Activated T-cell treated with anti-CD3 and anti-CD28 coated beads, Interleukin-2, amount 50 U/mL, for 24 hours (primary cell): ENCODE data around the gene TBC1D21.

Experiments
- DNase-seq: peaks from one replicate; pipeline ENCODE4 v3.0.0-alpha.2; 2020
- H3K27ac Mint-ChIP-seq: 2 replicates; pipeline ENCODE4 v1.8.0; 2020; ENCODE audit warnings: mild to moderate bottlenecking, mixed read lengths
- H3K27me3 Mint-ChIP-seq: 2 replicates; pipeline ENCODE4 v1.8.0; 2020; ENCODE audit warnings: mixed read lengths
- H3K36me3 Mint-ChIP-seq: 2 replicates; pipeline ENCODE4 v1.8.0; 2020; ENCODE audit warnings: low read depth, mixed read lengths
- H3K4me1 Mint-ChIP-seq: 2 replicates; pipeline ENCODE4 v1.8.0; 2020; ENCODE audit warnings: low read depth, mixed read lengths
- H3K4me3 Mint-ChIP-seq: 2 replicates; pipeline ENCODE4 v1.8.0; 2020; ENCODE audit warnings: mild to moderate bottlenecking, moderate library complexity, mixed read lengths
- H3K9me3 Mint-ChIP-seq: 2 replicates; pipeline ENCODE4 v1.8.0; 2020; ENCODE audit warnings: mixed read lengths

The TBC1D21 gene

GRCh38 chr15:73869216-73869995 is 4.0 kb upstream of the TBC1D21 start:
- peaks cover 64% of the 10 kb centered on the region for H3K27me3 Mint-ChIP-seq
- no peak overlapping the region for H3K27ac Mint-ChIP-seq
- H3K4me1 Mint-ChIP-seq = peaks cover 6% of the 10 kb centered on the region
- H3K4me3 Mint-ChIP-seq = no peak overlapping the region
- H3K9me3 Mint-ChIP-seq = no peaks in the 10 kb centered on the region
- H3K36me3 Mint-ChIP-seq = no peaks in the 10 kb centered on the region
- no peak for DNase-seq

GRCh38 chr15:73870700-73871408 is 2.5 kb upstream of the TBC1D21 start:
- Mint-ChIP-seq H3K27ac (no peak overlapping the region), H3K9me3 (no peaks in the 10 kb centered on the region), H3K27me3 (peaks cover 61% of the 10 kb centered on the region)

GRCh38 chr15:73872346-73872745 is 1.0 kb upstream of the TBC1D21 start:
- no peak overlapping the region for H3K27ac Mint-ChIP-seq
- no peaks in the 10 kb centered on the region for H3K9me3 Mint-ChIP-seq
- no peaks in the 10 kb centered on the region for H3K4me1 Mint-ChIP-seq
- DNase-seq = no peak
- no peak overlapping the region for H3K4me3 Mint-ChIP-seq
- peaks cover 67% of the 10 kb centered on the region for H3K27me3 Mint-ChIP-seq
- H3K36me3 Mint-ChIP-seq = no peaks in the 10 kb centered on the region

More at GRCh38 chr15:73870700-73871408, 2.5 kb upstream of the TBC1D21 start:
- H3K36me3 Mint-ChIP-seq = no peaks in the 10 kb centered on the region
- no peak overlapping the region for H3K4me3 Mint-ChIP-seq
- no peak for DNase-seq
- peaks cover 2% of the 10 kb centered on the region for H3K4me1 Mint-ChIP-seq

- H3K36me3 Mint-ChIP-seq = no peaks in the 10 kb centered on the region
- H3K27me3 Mint-ChIP-seq = peaks cover 55% of the 10 kb centered on the region
- no peak overlapping the region for H3K27ac Mint-ChIP-seq
- no peaks in the 10 kb centered on the region for H3K9me3 Mint-ChIP-seq
- DNase-seq = no peak
- H3K4me3 Mint-ChIP-seq = no peak overlapping the region
- no peaks in the 10 kb centered on the region for H3K4me1 Mint-ChIP-seq
Measured at GRCh38 chr15:73873889-73874511, 636 bp downstream of the TBC1D21 start.

- H3K27ac Mint-ChIP-seq = no peak overlapping the region
- H3K4me1 Mint-ChIP-seq = no peaks in the 10 kb centered on the region
- H3K36me3 Mint-ChIP-seq = no peaks in the 10 kb centered on the region
Measured at GRCh38 chr15:73879426-73879825, 6.1 kb downstream of the TBC1D21 start.

GRCh38 chr15:73881579-73882320 is 8.4 kb downstream of the TBC1D21 start:
- Mint-ChIP-seq H3K36me3 (no peaks in the 10 kb centered on the region), H3K27me3 (peaks cover 11% of the 10 kb centered on the region), H3K9me3 (no peaks in the 10 kb centered on the region), H3K27ac (no peak overlapping the region), H3K4me3 (no peak overlapping the region), H3K4me1 (no peaks in the 10 kb centered on the region)
- DNase-seq = no peak

More at GRCh38 chr15:73879426-73879825, 6.1 kb downstream of the TBC1D21 start:
- no peak for DNase-seq
- H3K27me3 Mint-ChIP-seq = peaks cover 9% of the 10 kb centered on the region
- H3K9me3 Mint-ChIP-seq = no peaks in the 10 kb centered on the region
- no peak overlapping the region for H3K4me3 Mint-ChIP-seq

GRCh38 chr15:73882761-73883419 is 9.5 kb downstream of the TBC1D21 start:
- Mint-ChIP-seq H3K36me3 (no peaks in the 10 kb centered on the region), H3K27ac (no peak overlapping the region), H3K9me3 (no peaks in the 10 kb centered on the region), H3K4me1 (no peaks in the 10 kb centered on the region), H3K4me3 (no peak overlapping the region), H3K27me3 (peaks cover 9% of the 10 kb centered on the region)
- DNase-seq = no peak

GRCh38 chr15:73884159-73884558 is 10.8 kb downstream of the TBC1D21 start:
- peaks cover 9% of the 10 kb centered on the region for H3K27me3 Mint-ChIP-seq
- H3K27ac Mint-ChIP-seq = no peak overlapping the region
- no peak overlapping the region for H3K4me3 Mint-ChIP-seq
- no peak for DNase-seq
- no peaks in the 10 kb centered on the region for H3K36me3 Mint-ChIP-seq
- H3K4me1 Mint-ChIP-seq = no peaks in the 10 kb centered on the region
- H3K9me3 Mint-ChIP-seq = no peaks in the 10 kb centered on the region

GRCh38 chr15:73885954-73886700 is 12.8 kb downstream of the TBC1D21 start:
- Mint-ChIP-seq H3K36me3 (no peaks in the 10 kb centered on the region), H3K9me3 (no peaks in the 10 kb centered on the region), H3K4me1 (no peaks in the 10 kb centered on the region), H3K4me3 (no peak overlapping the region), H3K27me3 (peaks cover 9% of the 10 kb centered on the region), H3K27ac (no peak overlapping the region)
- no peak for DNase-seq

GRCh38 chr15:73886717-73887345 is 13.5 kb downstream of the TBC1D21 start:
- Mint-ChIP-seq H3K4me1 (no peaks in the 10 kb centered on the region), H3K9me3 (no peaks in the 10 kb centered on the region), H3K27ac (no peak overlapping the region), H3K36me3 (no peaks in the 10 kb centered on the region), H3K27me3 (peaks cover 9% of the 10 kb centered on the region), H3K4me3 (no peak overlapping the region)
- no peak for DNase-seq

- peak; percentile 20 for DNase-seq
- no peak overlapping the region for H3K4me3 Mint-ChIP-seq
- no peaks in the 10 kb centered on the region for H3K36me3 Mint-ChIP-seq
- H3K27ac Mint-ChIP-seq = no peak overlapping the region
- peaks cover 9% of the 10 kb centered on the region for H3K27me3 Mint-ChIP-seq
- no peaks in the 10 kb centered on the region for H3K9me3 Mint-ChIP-seq
- no peaks in the 10 kb centered on the region for H3K4me1 Mint-ChIP-seq
Measured at GRCh38 chr15:73887481-73887880, 14.1 kb downstream of the TBC1D21 start.

GRCh38 chr15:73888224-73889041 is 15.1 kb downstream of the TBC1D21 start:
- no peaks in the 10 kb centered on the region for H3K9me3 Mint-ChIP-seq
- H3K36me3 Mint-ChIP-seq = no peaks in the 10 kb centered on the region
- peaks cover 9% of the 10 kb centered on the region for H3K27me3 Mint-ChIP-seq
- H3K27ac Mint-ChIP-seq = no peak overlapping the region
- H3K4me1 Mint-ChIP-seq = no peaks in the 10 kb centered on the region
- no peak overlapping the region for H3K4me3 Mint-ChIP-seq
- no peak for DNase-seq
